IMR-90 (cell line): ENCODE results near the gene C1R. TPM values are rescaled to one million over a fixed set of nuclear protein-coding genes. Genes with fewer than 3 reads are reported as not detected.

ENCODE experiments used
- ATAC-seq: fragments of 200-7000 bp; cut with Tn5 transposase; 2 replicates; pipeline ENCODE4 v1.9.1; 2020; ENCODE audit warnings: low read depth, mild to moderate bottlenecking, moderate library complexity
- BruUV-seq: library from RNA; stranded (reverse); fragments of 400-500 nt; replicated peaks from 2 replicates; lab custom pipeline; 2021; lab: Mats Ljungman, UMichigan
- CTCF ChIA-PET: fragments of 300-600 bp; formaldehyde crosslinking; extraction: SDS; loops from one replicate; lab custom pipeline; 2021; ENCODE audit warnings: antibody characterized with exemption; lab: Yijun Ruan, JAX
- POLR2A ChIA-PET: fragments of 300-600 bp; sonication (Branson Sonifier 250); formaldehyde crosslinking; loops from one replicate; lab custom pipeline; 2022; ENCODE audit warnings: antibody characterized with exemption; ENCODE audit not compliant: unreplicated experiment; lab: Charles Lee
- DNase-seq: peaks from one replicate; pipeline ENCODE4 v3.0.0; 2013
- H2AFZ ChIP-seq: replicated peaks from 2 replicates; pipeline ENCODE3; 2013; ENCODE audit warnings: low read length, mild to moderate bottlenecking; ENCODE audit not compliant: poor library complexity
- H2AK5ac ChIP-seq: 2 replicates; pipeline ENCODE4 v1.6.1; 2013; ENCODE audit warnings: low read depth, low read length, inconsistent platforms
- H2AK9ac ChIP-seq: replicated peaks from 2 replicates; pipeline ENCODE3; 2013; ENCODE audit warnings: mild to moderate bottlenecking, low read depth, low read length, moderate library complexity; ENCODE audit not compliant: poor library complexity
- H2BK120ac ChIP-seq: 2 replicates; pipeline ENCODE4 v1.6.1; 2013; ENCODE audit warnings: low read depth, low read length, inconsistent platforms
- H2BK15ac ChIP-seq: 3 replicates; pipeline ENCODE4 v1.6.1; 2013; ENCODE audit warnings: low read depth, low read length, inconsistent platforms
- H2BK20ac ChIP-seq: 2 replicates; pipeline ENCODE4 v1.6.1; 2013; ENCODE audit warnings: low read depth, mild to moderate bottlenecking, inconsistent platforms, low read length, moderate library complexity
- H2BK5ac ChIP-seq: 2 replicates; pipeline ENCODE4 v1.6.1; 2013; ENCODE audit warnings: mild to moderate bottlenecking, low read depth, low read length, inconsistent platforms; ENCODE audit not compliant: poor library complexity, severe bottlenecking
- H3K14ac ChIP-seq: replicated peaks from 2 replicates; pipeline ENCODE4 v1.6.1; 2013; ENCODE audit warnings: low read depth, low read length, inconsistent platforms
- H3K18ac ChIP-seq: 2 replicates; pipeline ENCODE4 v1.6.1; 2013; ENCODE audit warnings: low read depth, low read length, control low read depth
- H3K23ac ChIP-seq: 2 replicates; pipeline ENCODE4 v1.6.1; 2013; ENCODE audit warnings: low read depth, low read length, inconsistent platforms
- H3K27ac ChIP-seq: 2 replicates; pipeline ENCODE4 v1.5.1; 2013; ENCODE audit warnings: mild to moderate bottlenecking, control low read depth, low read length; ENCODE audit not compliant: insufficient read depth
- H3K27me3 ChIP-seq: 2 replicates; pipeline ENCODE4 v1.6.1; 2013; ENCODE audit warnings: low read length; ENCODE audit not compliant: control insufficient read depth, insufficient read depth
- H3K36me3 ChIP-seq: 2 replicates; pipeline ENCODE4 v1.6.1; 2013; ENCODE audit warnings: low read length, mixed read lengths; ENCODE audit not compliant: control insufficient read depth, insufficient read depth
- H3K4ac ChIP-seq: 2 replicates; pipeline ENCODE4 v1.6.1; 2013; ENCODE audit warnings: low read depth, low read length, inconsistent platforms
- H3K4me1 ChIP-seq: 2 replicates; pipeline ENCODE4 v1.6.1; 2013; ENCODE audit warnings: low read length, mixed read lengths; ENCODE audit not compliant: control insufficient read depth, insufficient read depth
- H3K4me2 ChIP-seq: 2 replicates; pipeline ENCODE4 v1.6.1; 2013; ENCODE audit warnings: low read depth, mild to moderate bottlenecking, control low read depth, low read length, moderate library complexity
- H3K4me3 ChIP-seq: 2 replicates; pipeline ENCODE4 v1.5.1; 2013; ENCODE audit warnings: low read depth, mild to moderate bottlenecking, control low read depth, low read length, moderate library complexity; ENCODE audit not compliant: insufficient read depth
- H3K56ac ChIP-seq: 2 replicates; pipeline ENCODE4 v1.6.1; 2013; ENCODE audit warnings: low read length, inconsistent platforms; ENCODE audit not compliant: insufficient read depth; ENCODE audit errors: extremely low read depth
- H3K79me1 ChIP-seq, 2 experiments: 2 replicates each; pipeline ENCODE4 v1.6.1; 2013; ENCODE audit warnings: low read length in 2 of 2, inconsistent platforms in 1 of 2, low read depth in 1 of 2
- H3K9ac ChIP-seq: 2 replicates; pipeline ENCODE4 v1.6.1; 2013; ENCODE audit warnings: low read depth, low read length, control low read depth
- H3K9me1 ChIP-seq: 2 replicates; pipeline ENCODE4 v1.6.1; 2013; ENCODE audit warnings: low read length, inconsistent platforms; ENCODE audit not compliant: insufficient read depth
- H3K9me3 ChIP-seq: 2 replicates; pipeline ENCODE4 v1.6.1; 2013; ENCODE audit warnings: low read length; ENCODE audit not compliant: control insufficient read depth, insufficient read depth
- H4K20me1 ChIP-seq: 2 replicates; pipeline ENCODE4 v1.6.1; 2013; ENCODE audit warnings: low read length, inconsistent platforms; ENCODE audit not compliant: insufficient read depth
- H4K5ac ChIP-seq: 2 replicates; pipeline ENCODE4 v1.6.1; 2013; ENCODE audit warnings: mild to moderate bottlenecking, low read depth, low read length, control low read depth
- H4K8ac ChIP-seq, 2 experiments: 2 replicates each; pipeline ENCODE4 v1.6.1; 2013; ENCODE audit warnings: low read depth in 2 of 2, low read length in 2 of 2, control low read depth in 1 of 2, inconsistent platforms in 1 of 2
- H4K91ac ChIP-seq: 2 replicates; pipeline ENCODE4 v1.6.1; 2013; ENCODE audit warnings: low read depth, low read length, inconsistent platforms; ENCODE audit not compliant: insufficient read depth
- BHLHE40 ChIP-seq: fragments of 150-350 bp; IDR thresholded peaks from 2 replicates; pipeline ENCODE4 v1.6.1; 2016; ENCODE audit warnings: mild to moderate bottlenecking, low read depth, low read length
- CEBPB ChIP-seq: IDR thresholded peaks from 2 replicates; pipeline ENCODE4 v1.6.1; 2012; ENCODE audit warnings: low read depth, low read length, improper control_type of control experiment
- FOS ChIP-seq: fragments of 150-350 bp; IDR thresholded peaks from 2 replicates; pipeline ENCODE4 v1.6.1; 2016; ENCODE audit warnings: low read depth, low read length
- MAFK ChIP-seq: IDR thresholded peaks from 2 replicates; pipeline ENCODE4 v1.6.1; 2012; ENCODE audit warnings: low read depth, low read length, improper control_type of control experiment
- MAZ ChIP-seq: IDR thresholded peaks from 2 replicates; pipeline ENCODE4 v1.6.1; 2012; ENCODE audit warnings: low read depth, mild to moderate bottlenecking, low read length, improper control_type of control experiment, moderate library complexity, borderline replicate concordance
- MXI1 ChIP-seq: IDR thresholded peaks from 2 replicates; pipeline ENCODE4 v1.6.1; 2012; ENCODE audit warnings: low read depth, mild to moderate bottlenecking, low read length, moderate library complexity, borderline replicate concordance
- NFE2L2 ChIP-seq: fragments of 150-350 bp; IDR thresholded peaks from 2 replicates; pipeline ENCODE4 v1.6.1; 2016; ENCODE audit warnings: low read depth, mild to moderate bottlenecking, low read length
- POLR2A ChIP-seq: IDR thresholded peaks from 2 replicates; pipeline ENCODE4 v1.6.1; 2012; ENCODE audit warnings: mild to moderate bottlenecking, low read depth, low read length
- RAD21 ChIP-seq: IDR thresholded peaks from 2 replicates; pipeline ENCODE4 v1.6.1; 2012; ENCODE audit warnings: low read length, improper control_type of control experiment
- RFX5 ChIP-seq: IDR thresholded peaks from 2 replicates; pipeline ENCODE4 v1.8.0; 2012; ENCODE audit warnings: low read depth, mild to moderate bottlenecking, low read length, moderate library complexity
- SMC3 ChIP-seq: fragments of 150-350 bp; IDR thresholded peaks from 2 replicates; pipeline ENCODE4 v1.6.1; 2016; ENCODE audit warnings: low read depth, mild to moderate bottlenecking, antibody characterized with exemption, low read length, moderate library complexity
- USF2 ChIP-seq: fragments of 150-350 bp; IDR thresholded peaks from 2 replicates; pipeline ENCODE4 v1.6.1; 2017; ENCODE audit warnings: mild to moderate bottlenecking, antibody characterized with exemption, low read length, low read depth
- WGBS, 2 experiments: methylation state at CpG; one replicate each; pipeline versions ENCODE4 v1.1.5 to v1.1.7; 2013; ENCODE audit warnings: missing lambda C conversion rate in 2 of 2; ENCODE audit not compliant: insufficient read length in 1 of 2; ENCODE audit errors: extremely low coverage in 2 of 2; 5-methylcytosine and 5-hydroxymethylcytosine counted together
- dilution Hi-C: fragments of 300-500 bp; cut with HindIII; formaldehyde crosslinking; loops from one replicate; pipeline ENCODE4 v1.14.3; 2018; ENCODE audit warnings: low sequenced_read_pairs; ENCODE audit not compliant: unreplicated experiment
- in situ Hi-C: fragments of 300-500 bp; cut with MboI; formaldehyde crosslinking; loops from 3 replicates; pipeline ENCODE4 v1.14.3; 2019; ENCODE audit warnings: low sequenced_read_pairs, inconsistent platforms, mixed read lengths
- intact Hi-C: fragments of 100-400 bp; cut with micrococcal nuclease; formaldehyde crosslinking; loops from 2 replicates; pipeline ENCODE4 v1.10.0; 2022
- polyA plus RNA-seq, 3 experiments: library from polyadenylated mRNA; depleted of rRNA; stranded (reverse); fragments of >200 nt; gene quantifications; 2 replicates each; pipeline ENCODE4 v1.2.3, GENCODE V29; 2012; ENCODE audit warnings: low replicate concordance in 1 of 3
- total RNA-seq: library from RNA; depleted of rRNA; stranded (reverse); fragments of >200 nt; gene quantifications from 2 replicates; pipeline ENCODE4 v1.2.3, GENCODE V29; 2012
- TF ChIP-seq, protein P1 (sequence below): fragments of 150-350 bp; IDR thresholded peaks from 2 replicates; pipeline ENCODE4 v1.6.1; 2016; ENCODE audit warnings: low read depth, mild to moderate bottlenecking, low read length, moderate library complexity, borderline replicate concordance

The C1R gene
- total and polyA plus RNA-seq, 2 of the 4 experiments (the other 2 are of a cell fraction) = 38.4 to 165 TPM

DNA sequence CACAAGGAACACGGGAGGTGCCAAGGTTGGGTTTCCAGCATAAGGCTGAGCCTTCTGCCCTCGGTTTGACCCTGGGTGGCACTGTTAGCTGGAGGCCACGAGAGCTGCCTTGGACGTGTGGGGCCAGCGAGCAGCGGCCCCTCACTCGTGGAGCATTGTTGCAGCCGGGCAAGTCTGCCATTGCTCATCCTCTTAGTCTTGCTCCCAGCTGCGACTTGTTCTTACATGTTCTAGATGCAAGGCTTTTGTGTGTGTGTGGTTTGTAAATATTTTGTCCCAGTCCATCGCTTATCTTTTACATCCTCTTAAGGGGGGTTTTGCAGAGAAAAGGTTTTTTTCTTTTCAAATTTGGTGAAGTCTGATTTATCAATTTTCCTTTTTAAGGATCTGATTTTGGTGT, 52.8 kb downstream of the C1R start:
- POLR2A ChIA-PET = no interaction called here
- 0 out of 2 replicates have a peak, but pooled peaks have one; percentile 27 for ATAC-seq

More for the DNA sequence above, 52.8 kb downstream of the C1R start:
- no peak overlapping the region; the same call in 1 of the 2 replicates for H3K23ac ChIP-seq
- H3K9me3 ChIP-seq = no peaks in the 10 kb centered on the region
- BruUV-seq = no TSS peak
- H4K5ac ChIP-seq = peak overlapping the region; percentile 95
- no peak overlapping the region for H3K9ac ChIP-seq
- no peak overlapping the region for H3K27ac ChIP-seq
- no peak for TF ChIP-seq MAFK
- no peak for TF ChIP-seq MXI1
- TF ChIP-seq BHLHE40 = no peak
- TF ChIP-seq POLR2A = no peak
- TF ChIP-seq, protein P1, sequence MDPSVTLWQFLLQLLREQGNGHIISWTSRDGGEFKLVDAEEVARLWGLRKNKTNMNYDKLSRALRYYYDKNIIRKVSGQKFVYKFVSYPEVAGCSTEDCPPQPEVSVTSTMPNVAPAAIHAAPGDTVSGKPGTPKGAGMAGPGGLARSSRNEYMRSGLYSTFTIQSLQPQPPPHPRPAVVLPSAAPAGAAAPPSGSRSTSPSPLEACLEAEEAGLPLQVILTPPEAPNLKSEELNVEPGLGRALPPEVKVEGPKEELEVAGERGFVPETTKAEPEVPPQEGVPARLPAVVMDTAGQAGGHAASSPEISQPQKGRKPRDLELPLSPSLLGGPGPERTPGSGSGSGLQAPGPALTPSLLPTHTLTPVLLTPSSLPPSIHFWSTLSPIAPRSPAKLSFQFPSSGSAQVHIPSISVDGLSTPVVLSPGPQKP = no peak
- TF ChIP-seq NFE2L2 = no peak
- no peak for TF ChIP-seq CEBPB
- TF ChIP-seq RFX5 = no peak
- TF ChIP-seq RAD21 = no peak
- TF ChIP-seq USF2 = no peak
- no peak for TF ChIP-seq SMC3
- TF ChIP-seq FOS = no peak
- TF ChIP-seq MAZ = no peak
- no peak overlapping the region for H3K4me2 ChIP-seq
- DNase-seq = no peak
- WGBS, 2 experiments = 43% methylated on average over 2 of the region's 10 CpGs; no CpG with 5 or more reads in 1 of the 2 experiments
- H2BK5ac ChIP-seq = peak overlapping the region; percentile 15
- peaks cover 2% of the 10 kb centered on the region; the same call in 1 of the 2 replicates for H3K4me1 ChIP-seq
- H3K27me3 ChIP-seq = peaks cover 15% of the 10 kb centered on the region
- H3K4me3 ChIP-seq = no peak overlapping the region
- peak overlapping the region; percentile 93 for H3K18ac ChIP-seq
- H4K8ac ChIP-seq = peak overlapping the region in 1 of 2 experiments; percentile 67; a peak in 2 of 4 replicates
- peak overlapping the region; percentile 70 for H2BK120ac ChIP-seq
- H3K4ac ChIP-seq = peak overlapping the region; percentile 62
- peak overlapping the region; percentile 67; the same call in 1 of the 2 replicates for H2BK20ac ChIP-seq
- H3K56ac ChIP-seq = no peak overlapping the region
- dilution Hi-C loops = no loop called here
- CTCF ChIA-PET = no interaction called here
- peak overlapping the region; percentile 83 for H2AFZ ChIP-seq
- H4K91ac ChIP-seq = no peak overlapping the region
- H3K14ac ChIP-seq = 0 out of 2 replicates have a peak overlapping the region, but pooled peaks have one; percentile 52
- H3K79me1 ChIP-seq = no peaks in the 10 kb centered on the region
- H2AK5ac ChIP-seq = 0 out of 2 replicates have a peak overlapping the region, but pooled peaks have one; percentile 24
- H2BK15ac ChIP-seq = no peak overlapping the region
- H3K36me3 ChIP-seq = no peaks in the 10 kb centered on the region
- H3K9me1 ChIP-seq = no peaks in the 10 kb centered on the region; the same call in 1 of the 2 replicates
- intact Hi-C loops = no loop called here
- H2AK9ac ChIP-seq = peak overlapping the region; percentile 83
- in situ Hi-C loops = no loop called here
- H4K20me1 ChIP-seq = no peaks in the 10 kb centered on the region
